Muscle of back (tissue), 11 donors: ENCODE measurements around the gene COL19A1. TPM values are rescaled to one million over a fixed set of nuclear protein-coding genes. Genes with fewer than 3 reads are reported as not detected.
"Not testable (repeated sequence)": the region's sequence is repeated elsewhere in the genome, so short reads cannot be mapped to it uniquely, and the experiment has no call there.

Experiments
- DNase-seq, 3 donors: peaks; one replicate each; pipeline versions ENCODE4 v3.0.0 to v3.0.0-alpha.2; 2013
- polyA plus RNA-seq, 10 donors: library from polyadenylated mRNA; unstranded; fragments of 120-200 nt; gene quantifications; one replicate each; pipeline ENCODE4 v1.2.1, GENCODE V29; 2013; ENCODE audit not compliant: insufficient read length in 10 of 10

The COL19A1 gene
- polyA plus RNA-seq, 10 donors: 1.6 to 6.2 (median 2.8) TPM

GRCh38 chr6:69900869-69901268, 34.5 kb downstream of the COL19A1 start:
- DNase-seq: no peak

- no peak for DNase-seq
These were observed 35.0 kb downstream of the COL19A1 start for GRCh38 chr6:69901361-69901760.

DNA sequence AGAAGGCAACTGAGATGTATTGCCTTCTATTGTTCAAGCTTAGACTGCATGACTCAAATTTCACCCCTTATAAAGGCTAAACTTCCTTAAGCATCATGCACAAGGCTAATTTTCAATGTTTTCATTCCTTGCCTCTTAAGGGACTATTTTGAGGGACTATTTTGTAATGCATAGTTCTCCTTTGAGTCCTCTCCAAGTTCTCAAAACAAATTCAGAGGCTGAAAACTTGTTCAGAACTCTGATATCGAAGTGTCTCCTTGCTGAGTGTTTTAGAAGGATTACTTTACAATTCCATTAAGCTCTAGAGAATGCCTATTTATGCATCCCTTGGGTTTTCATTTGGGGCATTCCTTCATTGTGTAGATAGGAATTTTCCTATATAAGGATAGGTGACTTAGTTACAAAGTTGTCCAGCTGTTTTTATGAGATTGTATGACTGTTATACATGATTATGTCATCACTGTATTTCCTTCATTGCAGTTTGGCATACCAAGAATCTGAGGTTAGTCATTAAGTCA, 41.7 kb downstream of the COL19A1 start:
- peak in 2 of 3 donors; percentile 15 to 23 for DNase-seq

- no peak for DNase-seq
These were observed 47.0 kb downstream of the COL19A1 start for GRCh38 chr6:69913361-69913760.

DNA sequence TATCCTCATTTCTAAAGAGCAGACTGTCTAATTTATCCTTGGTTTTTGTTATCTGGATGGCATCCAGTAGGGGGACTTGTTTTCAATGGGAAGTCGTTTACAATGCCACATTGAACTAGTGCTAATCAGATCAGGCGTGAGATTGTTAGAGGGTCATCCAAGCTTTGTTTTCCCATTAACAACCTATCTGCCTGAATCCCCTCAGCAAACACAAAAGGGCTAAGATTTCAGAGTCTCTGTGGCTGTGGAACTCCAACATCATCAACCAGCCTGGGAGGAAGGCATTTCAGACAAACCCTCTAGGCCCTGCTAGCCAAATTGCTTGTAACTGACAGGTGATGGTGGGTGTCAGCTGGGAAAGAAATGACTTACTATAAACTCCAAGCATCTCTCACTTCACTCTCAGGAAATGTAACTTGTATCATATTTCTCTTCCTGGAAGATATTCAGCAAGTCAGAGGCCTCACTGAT, 47.7 kb downstream of the COL19A1 start:
- peak; percentile 44 to 66 (median 65) for DNase-seq

DNA sequence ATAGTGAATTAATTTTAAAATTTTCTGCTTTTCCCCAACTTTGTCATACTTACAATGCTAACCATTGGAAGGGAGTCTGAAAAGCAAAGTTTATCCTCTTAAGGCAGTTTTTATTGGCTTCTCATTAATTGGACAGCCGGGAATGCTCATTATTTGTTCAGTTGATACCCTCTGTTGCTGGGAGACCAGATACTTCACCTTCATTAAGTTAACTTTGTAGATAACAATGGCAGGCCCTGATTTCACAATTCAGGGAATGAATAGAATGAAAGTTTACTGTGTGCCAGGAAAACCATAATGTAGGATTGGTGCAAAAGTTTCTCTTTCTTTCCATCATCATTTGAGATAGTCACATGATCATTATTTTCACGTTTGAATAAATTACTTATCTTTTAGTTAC, 49.0 kb downstream of the COL19A1 start:
- DNase-seq: no peak

DNA sequence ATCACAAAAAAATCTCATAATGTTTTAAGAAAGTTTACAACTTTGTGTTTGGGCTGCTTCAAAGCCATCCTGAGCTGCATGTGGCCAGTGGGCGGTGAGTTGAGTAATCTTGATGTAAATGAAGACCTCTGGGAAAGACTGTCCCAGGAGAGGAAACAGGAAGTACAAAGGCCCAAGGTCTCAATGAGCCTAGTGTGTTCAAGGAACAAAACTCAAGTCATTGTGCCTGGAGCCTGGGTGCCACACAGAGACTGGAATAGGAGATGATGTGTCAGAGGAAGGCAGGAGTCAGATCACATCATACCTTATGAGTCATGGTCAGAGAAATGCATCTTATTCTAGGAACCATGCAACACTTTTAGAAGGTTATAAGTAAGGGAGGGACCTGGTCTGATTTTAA, 51.5 kb downstream of the COL19A1 start:
- peak in 1 of 3 donors; percentile 54 for DNase-seq

DNA sequence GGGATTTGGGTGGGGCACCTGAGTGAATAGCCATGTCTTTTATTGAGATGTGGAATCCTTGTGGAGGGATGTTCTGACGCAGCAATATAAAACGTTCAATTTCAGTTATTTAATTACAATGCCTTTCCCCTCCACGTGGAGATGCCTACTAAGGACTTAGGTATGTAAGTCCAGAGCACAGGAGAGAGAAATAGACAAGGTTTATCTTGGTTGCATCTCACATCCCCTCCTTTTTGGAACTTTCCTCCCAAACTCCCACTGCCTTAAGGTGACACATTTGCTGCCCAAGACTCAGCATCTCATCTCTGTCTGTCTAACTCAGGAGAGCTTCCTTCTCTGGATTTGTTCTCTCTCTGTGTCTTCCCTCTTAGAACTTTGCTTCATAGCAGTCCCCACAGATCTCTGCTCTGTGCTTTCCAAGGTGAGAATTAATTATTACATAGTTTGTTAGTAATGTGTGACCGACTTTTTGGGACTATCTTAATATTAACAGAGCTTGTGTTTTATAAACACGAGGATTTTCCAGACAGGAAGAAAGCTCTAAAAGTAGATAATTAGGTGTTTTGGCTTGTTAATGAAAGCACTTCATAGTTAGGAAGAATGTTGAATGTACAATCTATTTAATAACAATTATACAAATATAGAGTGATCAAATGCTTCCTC, 52.6 kb downstream of the COL19A1 start:
- no peak for DNase-seq

DNA sequence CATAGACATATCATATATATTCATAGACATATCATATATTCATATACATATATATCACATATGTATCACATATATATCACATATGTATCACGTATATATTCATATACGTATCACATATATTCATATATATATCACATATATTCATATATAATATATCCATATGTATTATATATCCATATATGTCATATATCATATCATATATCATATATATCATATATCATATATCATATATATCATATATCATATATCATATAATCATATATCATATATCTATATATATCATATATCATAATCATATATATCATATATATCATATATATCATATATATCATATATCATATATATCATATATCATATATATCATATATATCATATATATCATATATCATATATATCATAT, 54.7 kb downstream of the COL19A1 start:
- DNase-seq: not testable (repeated sequence)

GRCh38 chr6:69921611-69922010, 55.3 kb downstream of the COL19A1 start:
- not testable (repeated sequence) for DNase-seq

GRCh38 chr6:69926745-69927144, 60.4 kb downstream of the COL19A1 start:
- DNase-seq: no peak

DNA sequence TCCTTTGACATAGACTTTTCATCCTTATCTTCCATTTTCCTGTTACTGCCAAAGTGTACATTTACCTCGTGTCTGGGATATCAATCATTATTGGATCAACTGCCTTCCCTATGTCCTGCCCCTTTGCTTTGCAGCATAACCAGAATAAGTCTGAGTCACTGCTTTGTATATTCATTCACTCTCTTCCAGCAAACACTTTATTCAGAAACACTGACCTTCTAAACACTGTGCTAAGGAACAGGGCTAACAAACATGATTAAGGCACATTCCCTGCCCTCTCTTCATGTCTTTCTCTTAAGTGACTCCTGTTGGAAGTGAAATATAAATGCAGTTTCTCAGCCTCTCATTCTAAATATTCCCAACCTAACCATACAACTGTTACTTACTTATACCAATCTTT, 66.9 kb downstream of the COL19A1 start:
- DNase-seq: no peak

DNA sequence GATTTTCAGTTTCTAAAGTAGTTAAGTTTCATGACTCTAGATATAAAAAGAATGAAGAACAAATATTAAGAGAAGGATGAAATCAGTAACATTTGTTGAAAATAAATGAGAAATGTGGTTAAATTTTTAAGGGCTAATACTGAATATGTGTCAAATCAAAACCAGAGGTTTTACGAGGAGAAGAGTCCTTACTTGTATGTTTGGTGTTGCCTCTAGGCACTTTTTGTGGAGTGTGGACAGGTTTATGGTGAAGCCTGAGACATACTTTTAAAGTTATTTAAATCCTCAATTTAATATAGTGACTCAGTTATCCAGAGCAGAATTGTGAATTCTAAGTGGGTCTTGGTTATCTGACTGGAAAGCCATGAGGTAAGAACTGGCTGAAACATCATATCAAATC, 68.7 kb downstream of the COL19A1 start:
- DNase-seq: no peak

GRCh38 chr6:69936674-69937363, 70.5 kb downstream of the COL19A1 start:
- DNase-seq: peak in 1 of 3 donors; percentile 5

- no peak for DNase-seq
These were observed 71.2 kb downstream of the COL19A1 start for GRCh38 chr6:69937402-69938136.

DNA sequence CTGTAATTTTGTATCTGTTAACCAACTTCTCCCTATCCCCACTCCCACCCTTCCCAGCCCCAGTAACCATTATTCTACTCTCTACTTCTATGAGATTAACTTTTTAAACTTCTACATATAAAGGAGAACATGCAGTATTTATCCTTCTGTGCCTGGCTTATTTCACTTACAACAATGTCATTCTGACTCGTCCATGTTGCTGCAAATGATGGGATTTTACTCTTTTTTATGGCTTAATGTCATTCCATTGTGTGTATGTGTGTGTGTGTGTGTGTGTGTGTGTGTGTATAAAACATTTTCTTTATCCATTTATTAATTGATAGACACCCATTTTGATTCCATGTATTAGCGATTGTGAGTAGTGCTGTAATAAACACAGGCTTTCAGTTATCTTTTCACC, 76.1 kb downstream of the COL19A1 start:
- DNase-seq: no peak

GRCh38 chr6:69945192-69945591, 78.8 kb downstream of the COL19A1 start:
- no peak for DNase-seq

DNA sequence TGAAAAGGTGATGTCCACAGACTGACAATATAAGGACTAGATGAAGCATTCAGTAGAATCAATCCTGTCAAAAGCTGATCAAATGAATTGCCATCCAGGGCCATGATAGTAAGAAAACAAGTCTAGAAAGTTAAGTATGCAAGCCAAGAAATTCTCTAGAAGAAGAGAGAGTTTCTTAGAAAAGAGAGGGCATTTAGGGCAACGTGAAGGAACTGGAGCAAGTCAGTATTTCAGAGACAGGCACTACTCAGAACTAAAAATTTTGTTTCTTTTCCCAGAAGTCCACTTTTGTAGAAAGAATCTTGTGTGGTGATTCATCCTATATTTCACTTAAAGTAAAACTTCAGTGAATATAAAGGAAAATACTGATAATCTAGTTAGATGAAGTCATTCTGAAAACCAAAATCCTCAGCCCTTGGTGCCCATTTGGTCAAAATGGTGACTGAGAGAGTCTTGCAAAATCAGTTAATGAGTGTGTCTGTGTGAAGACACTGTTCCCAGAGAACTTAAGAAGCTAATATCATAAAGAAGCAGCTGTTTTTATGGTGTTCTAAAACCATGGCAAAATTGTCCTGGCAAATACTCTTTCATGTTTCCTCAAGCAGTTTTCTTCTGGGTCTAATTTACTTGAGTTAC, 82.2 kb downstream of the COL19A1 start:
- DNase-seq: no peak

GRCh38 chr6:69953491-69953890, 87.1 kb downstream of the COL19A1 start:
- DNase-seq: peak in 2 of 3 donors; percentile 11 to 34

DNA sequence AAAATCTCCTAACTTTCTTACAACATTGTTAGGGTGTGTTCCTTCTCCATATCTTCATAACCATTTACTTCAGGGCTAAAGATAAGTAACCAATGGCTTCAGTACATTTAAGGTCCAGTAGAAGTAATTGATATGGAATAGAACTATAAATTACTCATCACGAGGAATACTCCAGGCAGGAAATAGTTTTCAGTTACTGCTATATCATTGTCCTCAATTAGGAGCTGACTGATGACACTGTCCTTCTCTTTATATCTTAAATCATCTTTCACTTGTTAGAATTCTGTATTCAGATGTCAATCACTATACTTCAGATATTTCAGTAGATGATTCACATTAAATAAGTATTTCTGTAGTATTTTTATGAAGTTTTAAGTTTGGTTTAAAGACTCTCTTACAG, 88.4 kb downstream of the COL19A1 start:
- DNase-seq: no peak

DNA sequence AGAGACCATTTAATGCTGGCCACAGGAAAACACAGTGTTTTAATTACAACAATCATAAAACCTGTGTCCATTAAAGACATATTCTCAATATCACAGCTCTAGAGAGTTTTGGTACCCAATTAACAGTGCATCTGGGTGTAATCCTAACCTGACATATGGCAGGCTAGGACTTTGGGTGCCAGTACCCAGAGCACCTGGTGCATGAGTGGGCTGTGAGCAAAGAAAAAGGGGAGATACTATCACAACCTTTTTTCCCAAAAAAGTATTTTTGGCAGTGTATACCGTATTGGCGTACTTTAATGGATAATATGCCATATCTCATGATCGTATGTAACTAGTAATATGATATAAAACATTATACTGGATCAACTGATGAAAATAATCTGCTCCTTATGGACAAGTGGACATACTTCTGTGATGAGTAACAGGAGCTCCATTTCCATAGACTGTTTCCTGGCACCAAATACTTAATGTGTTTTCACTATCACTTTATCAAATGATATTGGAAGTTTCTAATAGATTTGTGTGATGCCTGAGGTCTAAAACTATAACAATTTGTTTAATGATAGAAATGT, 91.7 kb downstream of the COL19A1 start:
- no peak for DNase-seq

DNA sequence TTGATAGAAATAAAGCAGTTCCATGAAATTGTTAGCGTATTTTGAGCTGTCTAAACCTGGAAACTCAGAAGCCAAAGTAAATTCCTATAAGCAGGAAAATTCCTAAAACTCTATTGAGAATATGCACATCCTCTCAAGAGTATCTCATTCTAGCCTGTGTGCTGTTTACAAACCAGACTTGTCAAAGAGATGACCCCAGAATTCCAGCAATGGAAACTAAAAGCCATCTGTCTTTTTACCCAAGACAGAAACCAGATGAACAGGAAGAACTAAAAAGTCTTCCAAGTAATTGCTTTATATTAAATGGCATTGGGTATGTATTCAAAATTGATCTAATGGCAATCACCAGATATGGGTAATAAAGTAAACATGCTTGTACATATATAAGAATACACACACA, 92.6 kb downstream of the COL19A1 start:
- DNase-seq: no peak
